Activated T-cell treated with anti-CD3 and anti-CD28 coated beads, Interleukin-2, amount 50 U/mL, for 48 hours (primary cell): ENCODE data around the gene MALSU1.
"Not testable (repeated sequence)": the region's sequence is repeated elsewhere in the genome, so short reads cannot be mapped to it uniquely, and the experiment has no call there.

Experiments
- DNase-seq, 2 experiments: peaks; one replicate each; pipeline ENCODE4 v3.0.0-alpha.2; 2020

MALSU1 gene

GRCh38 chr7:23287612-23288011 is 11.5 kb upstream of the MALSU1 start:
- no peak for DNase-seq

DNA sequence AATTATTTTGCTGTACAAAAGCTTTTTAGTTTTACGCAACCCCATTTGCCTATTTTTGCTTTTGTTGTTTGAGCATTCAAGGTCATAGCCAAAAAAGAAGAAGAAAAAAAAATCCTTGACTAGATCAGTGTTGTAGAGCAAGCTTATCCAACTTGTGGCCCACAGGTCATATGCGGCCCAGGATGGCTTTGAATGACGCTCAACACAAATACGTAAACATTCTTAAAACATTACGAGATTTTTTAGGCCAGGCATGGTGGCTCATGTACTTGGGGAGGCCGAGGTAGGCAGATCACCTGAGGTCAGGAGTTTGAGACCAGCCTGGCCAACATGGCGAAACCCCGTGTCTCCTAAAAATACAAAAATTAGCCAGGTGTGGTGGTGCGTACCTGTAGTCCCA is 8.1 kb upstream of the MALSU1 start:
- no peak for DNase-seq

- DNase-seq = no peak
Observed at GRCh38 chr7:23291957-23292560, 7.1 kb upstream of the MALSU1 start.

DNA sequence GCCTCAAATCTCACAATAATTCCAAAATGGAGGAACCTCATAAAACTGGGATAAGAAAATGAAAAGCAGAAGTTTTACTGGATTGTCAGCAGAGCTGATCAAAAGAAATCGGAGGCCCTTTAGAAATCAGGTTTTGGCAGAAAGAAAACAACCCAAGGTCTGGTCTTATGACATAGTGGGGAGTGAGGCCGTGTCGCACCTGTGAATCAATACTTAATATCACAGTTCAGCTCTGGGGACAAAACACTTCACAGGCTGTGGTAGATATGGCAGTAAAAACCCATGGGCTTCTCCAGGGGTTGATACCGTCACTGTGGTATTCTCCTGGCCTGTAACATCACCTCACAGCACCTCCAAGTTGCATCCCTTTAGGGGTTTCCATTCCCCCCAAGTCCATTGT is 6.5 kb upstream of the MALSU1 start:
- DNase-seq = no peak

DNA sequence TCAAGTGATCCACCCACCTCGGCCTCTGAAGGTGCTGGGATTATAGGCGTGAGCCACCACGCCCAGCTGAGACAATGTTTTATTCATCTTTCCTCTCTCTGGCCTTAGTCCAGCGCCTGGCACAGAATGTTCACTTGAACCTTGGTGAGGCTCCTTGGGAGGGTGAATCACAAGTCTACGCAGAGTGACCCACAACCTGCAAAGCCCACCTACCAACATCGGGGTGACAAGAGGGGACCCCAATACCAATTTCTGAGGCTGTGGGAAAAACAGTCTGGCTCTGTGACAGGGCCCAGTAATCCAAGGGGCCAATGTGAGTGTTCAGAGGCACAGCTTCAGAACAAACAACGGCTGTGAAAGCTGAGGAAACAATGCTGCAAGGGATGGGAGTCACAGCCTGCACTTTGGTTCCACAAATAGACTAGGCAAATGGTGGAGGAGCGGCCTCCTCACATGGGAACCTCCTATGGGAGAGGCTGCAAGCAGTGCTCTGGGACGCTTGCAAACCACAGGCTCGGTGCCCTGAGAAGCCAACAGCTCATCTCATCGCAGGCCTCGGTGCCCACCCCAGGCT is 5.6 kb upstream of the MALSU1 start:
- no peak for DNase-seq

DNA sequence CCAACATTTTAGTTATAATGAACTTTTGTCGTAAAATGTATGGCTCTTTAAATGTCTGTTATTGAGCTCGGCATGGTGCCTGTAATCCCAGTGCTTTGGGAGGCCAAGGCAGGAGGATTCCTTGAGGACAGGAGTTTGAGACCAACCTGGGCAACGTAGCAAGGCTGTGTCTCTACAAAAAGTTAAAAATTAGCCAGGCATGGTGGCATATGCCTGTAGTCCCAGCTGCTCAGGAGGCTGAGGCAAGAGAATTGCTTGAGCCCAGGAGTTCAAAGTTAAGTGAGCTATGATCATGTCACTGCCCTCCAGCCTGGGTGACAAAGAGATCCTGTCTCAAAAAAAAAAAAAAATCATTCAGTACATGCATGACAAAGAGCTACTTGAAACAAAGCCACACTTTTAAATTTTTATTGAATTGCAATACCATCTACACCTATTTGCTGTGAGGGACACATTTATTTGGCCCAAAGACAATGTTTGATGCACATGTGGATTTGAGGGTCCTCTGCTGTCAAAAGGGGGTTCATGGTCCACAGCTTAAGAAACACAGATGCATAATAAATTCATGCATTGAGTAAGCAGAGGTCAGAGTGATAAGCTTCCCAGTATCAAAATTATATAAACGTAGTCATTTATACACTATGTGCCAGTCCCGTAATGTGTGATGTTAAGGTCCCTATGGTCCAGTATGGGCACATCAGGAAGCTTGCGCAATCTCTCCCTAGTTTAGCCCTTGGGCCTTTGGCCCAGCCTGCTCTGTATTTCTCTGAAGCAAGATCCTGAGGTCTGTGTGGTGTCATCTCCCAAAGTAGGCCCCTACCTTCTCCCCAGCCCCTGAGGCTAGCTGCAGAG is 4.4 kb upstream of the MALSU1 start:
- DNase-seq = no peak

- DNase-seq = no peak
Observed at GRCh38 chr7:23295401-23295697, 3.8 kb upstream of the MALSU1 start.

DNA sequence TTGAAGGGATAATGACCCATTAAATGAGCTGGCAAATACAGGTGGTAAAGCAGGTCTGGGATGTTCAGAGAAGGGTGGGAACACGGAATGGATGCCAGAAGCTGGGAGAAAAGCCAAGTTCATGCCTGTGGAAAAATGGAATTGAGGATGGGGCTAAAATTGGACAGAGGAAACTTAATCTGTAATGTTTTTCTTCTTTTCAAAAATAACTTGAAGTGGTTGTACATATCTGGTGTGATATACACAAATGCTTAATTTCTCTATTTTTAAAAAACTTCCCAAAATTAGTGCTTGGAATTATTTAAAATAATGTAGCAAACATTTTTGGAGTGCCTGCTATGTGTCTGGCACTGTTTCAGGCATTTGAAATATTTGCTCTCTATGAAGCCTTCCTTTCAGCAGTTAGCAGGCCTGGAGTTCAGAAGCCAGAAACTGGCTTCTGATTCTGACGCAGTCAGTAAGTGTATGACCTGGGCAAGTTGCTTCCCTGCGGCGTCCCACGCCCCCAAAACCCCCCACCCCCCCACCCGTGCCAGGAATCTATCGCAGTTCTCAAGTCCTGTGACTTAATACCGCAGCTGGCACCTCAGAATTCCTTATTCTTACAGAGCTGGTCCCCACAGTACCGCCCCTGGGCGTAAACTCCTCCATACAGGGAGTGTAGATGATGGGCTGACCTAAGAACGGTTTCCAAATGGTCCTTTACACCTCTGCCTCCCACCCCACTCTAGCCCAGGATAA is 828 bp upstream of the MALSU1 start:
- no peak for DNase-seq

DNA sequence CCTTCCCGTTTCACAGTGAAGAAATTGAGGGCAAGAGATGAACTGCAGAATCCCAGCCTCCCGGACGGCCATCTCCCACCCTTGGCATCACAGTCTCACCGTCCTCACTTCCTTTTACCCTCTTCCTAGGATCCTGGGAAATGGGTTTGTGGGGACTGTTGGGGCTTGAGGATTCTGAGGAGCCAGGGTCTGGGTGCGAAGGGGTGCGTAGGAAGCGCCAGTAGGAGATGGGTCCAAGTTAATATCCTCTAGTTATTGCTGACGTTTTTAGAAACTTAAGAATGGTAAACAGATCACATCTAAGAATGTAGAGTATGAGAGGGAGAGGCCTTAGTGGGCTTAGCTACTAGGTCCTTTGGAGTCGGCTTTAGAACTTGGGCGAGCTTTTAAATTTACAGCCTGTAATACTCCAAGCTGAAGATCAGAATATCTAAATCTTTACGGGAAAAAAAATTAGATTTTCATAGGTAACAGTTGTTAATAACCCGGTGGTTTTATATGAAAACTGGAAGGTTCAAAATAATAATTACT is 696 bp downstream of the MALSU1 start:
- no peak for DNase-seq

- DNase-seq = no peak
Observed at GRCh38 chr7:23306936-23307521, 7.9 kb downstream of the MALSU1 start.

DNA sequence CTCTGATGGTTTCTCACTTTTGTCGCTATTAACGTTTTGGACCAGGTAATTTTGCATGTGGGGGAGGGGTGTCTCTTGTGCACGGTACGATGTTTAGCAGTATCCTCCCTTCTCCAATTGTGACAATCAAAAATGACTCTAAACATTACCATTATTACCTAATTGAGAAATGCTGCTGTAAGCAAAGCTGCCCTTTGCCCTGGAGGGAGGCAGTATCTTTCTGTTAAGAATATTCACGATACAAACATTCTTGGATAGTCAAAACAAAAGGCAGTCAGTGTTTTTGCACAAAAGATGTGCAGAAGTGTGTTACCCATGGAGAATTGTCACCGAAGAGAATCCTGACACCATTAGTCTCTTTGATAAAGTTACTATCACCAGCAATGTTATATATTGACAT is 9.6 kb downstream of the MALSU1 start:
- no peak for DNase-seq

DNA sequence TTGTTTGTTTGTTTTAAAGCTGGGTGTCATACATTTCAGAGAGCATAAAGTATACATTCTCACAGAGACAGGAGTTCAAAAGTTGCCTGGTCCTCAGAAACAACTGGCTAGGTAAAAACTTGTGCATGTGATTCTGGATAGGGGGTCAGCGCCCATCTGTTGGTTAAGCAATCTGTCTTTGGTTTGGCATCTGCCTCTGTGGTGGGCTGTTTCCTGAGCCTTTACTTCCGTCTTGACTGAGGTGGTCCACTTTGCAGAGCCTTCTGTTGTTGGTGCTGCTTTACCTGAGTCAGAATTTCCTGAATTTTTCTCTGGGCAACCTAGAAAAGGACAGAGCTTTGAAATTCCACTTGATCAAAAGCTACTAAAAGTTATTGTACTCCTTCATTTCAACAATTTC is 13.0 kb downstream of the MALSU1 start:
- not testable (repeated sequence) for DNase-seq

DNA sequence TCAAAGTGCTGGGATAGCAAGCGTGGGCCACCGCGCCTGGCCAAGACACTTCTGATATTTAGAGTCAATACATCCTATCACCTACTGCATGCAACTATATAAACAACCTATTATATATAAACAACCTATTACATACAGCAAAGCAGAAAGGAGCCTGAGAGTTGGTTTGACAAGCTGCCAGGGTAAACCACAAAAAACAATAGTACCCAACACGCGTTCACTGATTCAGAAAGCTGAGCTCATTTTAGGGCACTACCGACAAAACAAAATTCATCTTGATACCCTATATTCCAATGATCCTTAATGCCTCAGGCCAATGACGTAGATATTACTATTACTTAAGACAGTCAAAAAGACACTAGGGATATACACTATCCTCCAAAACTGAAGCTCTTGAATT is 16.2 kb downstream of the MALSU1 start:
- DNase-seq = no peak

- no peak for DNase-seq
Observed at GRCh38 chr7:23331132-23331531, 32.0 kb downstream of the MALSU1 start.

DNA sequence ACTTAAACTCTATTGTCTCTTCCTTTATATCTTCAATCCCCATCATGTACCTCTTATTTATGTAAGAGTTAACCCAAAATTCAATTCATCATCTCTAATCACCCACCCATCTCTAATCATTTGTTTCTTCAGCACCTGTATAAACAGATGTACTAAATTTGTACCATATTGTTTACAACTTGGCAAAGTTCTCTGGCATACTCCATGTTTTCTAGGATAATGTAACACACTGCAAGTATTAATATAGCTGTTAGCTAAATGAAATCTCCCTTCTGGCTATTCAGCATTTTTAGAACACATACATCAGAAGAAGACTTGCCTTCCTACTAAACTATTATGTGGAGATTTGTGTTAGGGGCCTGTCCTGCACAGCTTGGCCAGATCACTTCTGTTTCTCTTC is 33.1 kb downstream of the MALSU1 start:
- no peak for DNase-seq

DNA sequence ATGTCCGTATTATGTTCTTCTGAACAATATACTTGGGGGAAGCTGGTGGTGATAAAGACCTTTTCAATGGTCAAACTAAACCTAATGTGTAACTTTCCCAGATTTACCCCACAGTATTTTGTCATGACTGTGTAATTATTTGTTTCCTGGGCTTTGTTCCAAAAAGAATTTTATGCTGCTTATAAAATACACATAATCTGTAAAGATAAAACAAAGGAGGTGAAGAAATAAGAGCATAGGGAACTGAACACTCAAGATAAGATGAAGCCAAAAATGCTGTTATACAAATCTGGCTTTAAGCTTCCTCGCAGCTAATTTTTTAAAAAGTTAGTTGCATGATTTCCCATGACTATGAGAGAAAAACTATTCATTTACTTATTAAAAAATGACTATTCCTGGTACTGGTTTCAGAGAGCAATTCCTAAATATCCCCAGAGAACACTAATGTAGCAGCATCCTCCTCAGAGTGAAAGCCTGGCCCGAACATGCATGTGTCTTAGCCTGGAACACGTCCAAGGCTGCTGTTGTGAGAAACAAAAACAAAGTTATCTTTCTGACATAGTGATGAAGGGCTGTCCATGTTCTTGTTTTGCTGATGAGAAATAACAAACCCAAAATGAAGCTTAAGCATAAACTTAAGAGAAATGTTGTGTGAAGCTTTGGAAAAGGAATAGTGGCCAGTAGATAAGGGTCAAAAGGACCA is 33.9 kb downstream of the MALSU1 start:
- DNase-seq = no peak

GRCh38 chr7:23333671-23334246 is 34.6 kb downstream of the MALSU1 start:
- DNase-seq = no peak

DNA sequence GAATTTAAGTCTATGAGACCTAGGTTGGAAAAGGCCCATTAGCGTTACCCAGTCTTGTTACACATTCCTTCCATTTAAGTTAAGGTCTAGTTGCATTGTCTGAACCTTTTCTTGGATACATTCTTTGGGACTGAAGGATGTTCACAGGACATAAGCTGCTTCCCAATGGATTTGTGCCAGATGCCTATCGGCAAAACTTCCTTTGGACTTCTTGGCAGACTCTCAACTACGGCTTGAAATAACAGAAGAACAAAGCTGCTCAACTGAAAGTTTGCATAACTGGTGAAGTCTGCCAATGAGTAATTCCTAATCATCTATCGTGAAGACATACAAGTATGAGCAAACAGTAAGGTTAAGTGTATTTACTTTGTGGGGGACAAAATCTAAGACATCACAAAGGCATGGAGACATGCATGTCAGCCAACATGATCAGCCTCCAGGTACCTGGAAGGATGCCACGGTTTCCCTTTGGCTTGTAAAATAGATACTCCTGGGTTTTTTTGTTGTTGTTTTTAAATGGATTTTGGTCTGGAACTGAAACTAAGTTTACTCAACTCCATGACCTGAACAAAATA is 35.4 kb downstream of the MALSU1 start:
- DNase-seq = no peak

GRCh38 chr7:23335136-23335535 is 36.0 kb downstream of the MALSU1 start:
- no peak for DNase-seq

DNA sequence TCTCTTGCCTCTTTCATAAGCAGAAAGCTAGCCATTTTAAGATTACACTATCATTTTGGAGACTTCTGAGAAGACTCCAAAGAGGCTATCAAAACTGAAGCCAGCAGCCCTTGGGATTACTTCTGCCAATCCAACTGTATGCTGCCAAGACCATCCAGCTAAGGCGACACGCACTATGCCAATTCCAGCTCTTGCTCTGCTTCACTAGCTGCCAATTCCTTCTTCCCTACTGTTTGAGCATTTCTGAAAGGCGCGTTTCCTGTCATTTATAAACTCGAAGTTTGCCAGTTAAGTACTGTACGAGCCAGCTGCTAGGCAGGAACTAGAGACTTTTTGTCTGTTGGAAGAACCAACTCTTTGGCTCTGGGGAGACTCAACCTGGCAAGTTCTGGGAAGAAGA is 36.5 kb downstream of the MALSU1 start:
- DNase-seq = no peak

DNA sequence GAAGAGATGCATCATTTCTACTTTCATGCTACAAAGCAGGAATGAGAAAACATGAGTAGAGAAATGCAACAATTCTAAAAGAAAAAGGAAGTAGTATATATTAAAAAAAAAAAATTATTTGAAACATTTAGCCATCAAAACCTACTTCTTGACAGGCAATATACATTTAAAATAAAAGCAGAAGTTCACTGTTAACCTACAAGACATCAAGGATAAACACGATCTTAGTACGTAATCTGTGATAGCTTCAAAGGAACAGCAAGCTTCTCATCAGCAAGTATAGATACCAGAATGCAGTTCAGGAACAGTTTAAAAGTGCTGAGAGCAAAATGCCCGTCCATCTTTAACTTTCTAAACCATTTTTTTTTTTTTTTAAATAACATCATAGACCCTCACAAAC is 36.9 kb downstream of the MALSU1 start:
- DNase-seq = no peak

DNA sequence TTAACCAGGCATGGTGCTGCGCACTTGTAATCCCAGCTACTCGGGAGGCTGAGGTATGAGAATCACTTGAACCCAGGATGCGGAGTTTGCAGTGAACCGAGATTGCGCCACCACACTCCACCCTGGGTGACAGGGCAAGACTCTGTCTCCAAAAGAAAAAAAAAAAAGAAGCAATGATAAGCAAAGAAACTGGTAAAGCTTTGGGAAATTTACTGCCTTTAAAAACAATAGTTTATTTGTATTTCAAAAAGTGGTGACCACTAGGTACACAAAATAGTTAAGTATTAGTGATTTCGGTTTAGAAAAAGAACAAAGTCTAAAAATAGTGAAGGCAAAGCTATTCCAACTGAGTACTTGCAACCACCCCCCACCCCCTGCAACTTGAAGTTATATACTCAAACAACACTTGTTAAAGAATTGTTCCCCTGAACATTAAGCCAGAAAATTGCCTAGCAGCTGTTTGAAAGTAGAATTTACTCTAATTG is 37.7 kb downstream of the MALSU1 start:
- no peak for DNase-seq
